DND-41 (cell line): ENCODE results near the gene TMPRSS6.

Source experiments
- ATAC-seq: fragments of 200-7000 bp; cut with Tn5 transposase; 3 replicates; pipeline ENCODE4 v1.9.1; 2021; ENCODE audit warnings: low read depth; ENCODE audit not compliant: insufficient read depth
- DNase-seq: peaks from one replicate; pipeline ENCODE4 v3.0.0-alpha.2; 2020
- H2AFZ ChIP-seq: 2 replicates; pipeline ENCODE4 v1.6.0; 2012; ENCODE audit warnings: low read depth, low read length
- H3K27ac ChIP-seq: 2 replicates; pipeline ENCODE4 v1.5.1; 2012; ENCODE audit warnings: low read length, inconsistent platforms
- H3K27me3 ChIP-seq: fragments of 200-600 bp; sonication (generic); 2 replicates; pipeline ENCODE4 v1.6.0; 2012; ENCODE audit warnings: low read length, mild to moderate bottlenecking, inconsistent platforms; ENCODE audit not compliant: insufficient read depth, poor library complexity
- H3K36me3 ChIP-seq: 2 replicates; pipeline ENCODE4 v1.5.1; 2012; ENCODE audit warnings: low read length, inconsistent platforms; ENCODE audit not compliant: insufficient read depth
- H3K4me1 ChIP-seq: 2 replicates; pipeline ENCODE4 v1.5.1; 2012; ENCODE audit warnings: mild to moderate bottlenecking, low read length; ENCODE audit not compliant: insufficient read depth
- H3K4me2 ChIP-seq: 2 replicates; pipeline ENCODE4 v1.6.0; 2012; ENCODE audit warnings: mild to moderate bottlenecking, moderate library complexity, low read length, inconsistent platforms; ENCODE audit not compliant: insufficient read depth
- H3K4me3 ChIP-seq, 2 experiments: fragments of 200-600 bp in 1 of 2; shearing (Covaris generic) in 1 of 2; 2 replicates each; pipeline ENCODE4 v1.5.1; 2012 to 2016; ENCODE audit warnings: inconsistent platforms in 2 of 2, low read length in 2 of 2, mild to moderate bottlenecking in 2 of 2, low read depth in 1 of 2, moderate library complexity in 1 of 2
- H3K79me2 ChIP-seq: 2 replicates; pipeline ENCODE4 v1.6.0; 2012; ENCODE audit warnings: low read length, inconsistent platforms; ENCODE audit not compliant: insufficient read depth
- H3K9ac ChIP-seq: 2 replicates; pipeline ENCODE4 v1.6.0; 2012; ENCODE audit warnings: low read depth, mild to moderate bottlenecking, inconsistent platforms, low read length, moderate library complexity
- H3K9me3 ChIP-seq: 2 replicates; pipeline ENCODE4 v1.5.1; 2012; ENCODE audit warnings: low read length, moderate library complexity, mild to moderate bottlenecking, inconsistent platforms; ENCODE audit not compliant: insufficient read depth, severe bottlenecking
- H4K20me1 ChIP-seq: 2 replicates; pipeline ENCODE4 v1.6.0; 2012; ENCODE audit warnings: low read length; ENCODE audit not compliant: insufficient read depth
- EZH2 ChIP-seq: IDR thresholded peaks from 3 replicates; pipeline ENCODE4 v1.6.1; 2012; ENCODE audit warnings: borderline replicate concordance, low read depth, mild to moderate bottlenecking, moderate library complexity, low read length, inconsistent platforms; ENCODE audit not compliant: severe bottlenecking
- TF ChIP-seq, protein P1 (sequence below): IDR thresholded peaks from 2 replicates; pipeline ENCODE4 v1.5.1; 2012; ENCODE audit warnings: borderline replicate concordance, low read length, moderate library complexity, mild to moderate bottlenecking; ENCODE audit not compliant: poor library complexity, severe bottlenecking; ENCODE audit errors: extremely low read depth

Gene TMPRSS6

GRCh38 chr22:37020192-37020479 lies 89.4 kb downstream of the TMPRSS6 start:
- Histone ChIP-seq H2AFZ (0 out of 2 replicates have a peak overlapping the region, but pooled peaks have one; percentile 33), H3K27me3 (peaks cover 9% of the 10 kb centered on the region), H3K9me3 (no peaks in the 10 kb centered on the region), H3K36me3 (no peaks in the 10 kb centered on the region), H3K79me2 (no peaks in the 10 kb centered on the region), H3K27ac (no peak overlapping the region), H3K4me1 (no peaks in the 10 kb centered on the region), H3K4me2 (no peak overlapping the region), H4K20me1 (no peaks in the 10 kb centered on the region), H3K4me3 (no peak overlapping the region), H3K9ac (no peak overlapping the region)
- DNase-seq (no peak), ATAC-seq (no peak)
- TF ChIP-seq, protein P1, sequence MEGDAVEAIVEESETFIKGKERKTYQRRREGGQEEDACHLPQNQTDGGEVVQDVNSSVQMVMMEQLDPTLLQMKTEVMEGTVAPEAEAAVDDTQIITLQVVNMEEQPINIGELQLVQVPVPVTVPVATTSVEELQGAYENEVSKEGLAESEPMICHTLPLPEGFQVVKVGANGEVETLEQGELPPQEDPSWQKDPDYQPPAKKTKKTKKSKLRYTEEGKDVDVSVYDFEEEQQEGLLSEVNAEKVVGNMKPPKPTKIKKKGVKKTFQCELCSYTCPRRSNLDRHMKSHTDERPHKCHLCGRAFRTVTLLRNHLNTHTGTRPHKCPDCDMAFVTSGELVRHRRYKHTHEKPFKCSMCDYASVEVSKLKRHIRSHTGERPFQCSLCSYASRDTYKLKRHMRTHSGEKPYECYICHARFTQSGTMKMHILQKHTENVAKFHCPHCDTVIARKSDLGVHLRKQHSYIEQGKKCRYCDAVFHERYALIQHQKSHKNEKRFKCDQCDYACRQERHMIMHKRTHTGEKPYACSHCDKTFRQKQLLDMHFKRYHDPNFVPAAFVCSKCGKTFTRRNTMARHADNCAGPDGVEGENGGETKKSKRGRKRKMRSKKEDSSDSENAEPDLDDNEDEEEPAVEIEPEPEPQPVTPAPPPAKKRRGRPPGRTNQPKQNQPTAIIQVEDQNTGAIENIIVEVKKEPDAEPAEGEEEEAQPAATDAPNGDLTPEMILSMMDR: no peak
- TF ChIP-seq EZH2: no peak

DNA sequence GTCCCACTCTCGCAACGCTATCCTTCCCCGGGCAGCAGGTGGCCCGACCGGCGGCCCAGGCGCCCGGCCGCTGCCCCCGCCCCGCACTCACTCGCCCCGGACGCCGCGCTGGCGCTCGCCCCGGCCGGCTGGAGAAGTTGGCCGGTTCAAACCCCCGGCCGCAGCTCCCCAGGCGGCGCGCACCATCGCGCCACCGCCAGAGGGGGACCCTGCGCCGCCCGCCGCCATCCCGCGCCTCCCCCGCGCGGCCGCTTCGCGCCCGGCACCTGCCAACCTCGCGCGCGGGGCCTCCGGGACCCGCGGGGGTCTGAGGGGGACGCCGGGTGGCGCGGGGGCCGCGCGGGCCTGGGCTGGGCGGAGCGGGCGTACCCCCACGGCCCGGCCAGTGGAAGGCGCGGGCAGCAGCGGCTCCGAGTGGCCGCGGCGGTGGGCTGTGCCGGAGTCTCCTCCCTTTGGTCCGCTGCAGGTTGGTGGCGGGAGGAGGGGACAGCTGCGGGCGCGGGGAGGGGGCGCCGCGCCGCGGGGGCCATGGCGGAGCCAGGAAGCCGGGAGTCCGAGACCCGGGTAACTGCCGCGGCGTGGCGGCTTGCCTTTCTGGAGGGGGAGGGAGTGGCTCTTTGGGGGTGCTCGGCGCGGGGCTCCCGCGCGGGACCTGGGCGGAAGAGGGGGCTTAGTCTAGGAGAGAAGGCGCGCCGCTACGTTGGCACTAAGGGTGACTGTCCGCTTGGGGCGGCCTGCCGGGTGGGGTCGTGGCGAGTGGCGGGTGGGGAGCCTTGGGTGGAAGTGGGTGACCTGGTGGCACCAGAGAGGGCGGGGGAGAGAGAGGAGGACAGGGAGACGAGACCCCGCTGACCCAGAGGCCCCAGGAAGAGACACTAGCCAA lies 90.0 kb downstream of the TMPRSS6 start, which contains the start of the genes MPST and TST:
Gene MPST, plus strand, starts transcription at position 434 of the 883 bp plus-strand sequence. Its CDS starts 95 bp downstream, at position 529.
Gene TST, minus strand, starts transcription at position 139 of the 883 bp plus-strand sequence. CDS start 715 bp downstream, outside the sequence.
- Histone ChIP-seq H4K20me1 (0 out of 2 replicates have a peak, but pooled peaks cover 6% of the 10 kb centered on the region), H3K27me3 (peaks cover 9% of the 10 kb centered on the region), H2AFZ (0 out of 2 replicates have a peak within 1 kb of the TSS, but pooled peaks have one; percentile 33), H3K36me3 (no peaks in the 10 kb centered on the region), H3K9ac (no peak within 1 kb of the TSS), H3K4me2 (no peak within 1 kb of the TSS), H3K4me1 (no peaks in the 10 kb centered on the region), H3K79me2 (no peaks in the 10 kb centered on the region), H3K4me3 (no peak within 1 kb of the TSS), H3K27ac (no peak within 1 kb of the TSS), H3K9me3 (no peaks in the 10 kb centered on the region)
- ATAC-seq (no peak), DNase-seq (no peak)
- TF ChIP-seq, protein P1: no peak
- TF ChIP-seq EZH2: no peak

GRCh38 chr22:37018815-37019308 lies 90.7 kb downstream of the TMPRSS6 start:
- TF ChIP-seq EZH2: no peak
- TF ChIP-seq, protein P1: no peak
- Histone ChIP-seq H4K20me1 (0 out of 2 replicates have a peak, but pooled peaks cover 6% of the 10 kb centered on the region), H2AFZ (no peak overlapping the region), H3K36me3 (no peaks in the 10 kb centered on the region), H3K9me3 (no peaks in the 10 kb centered on the region), H3K27ac (no peak overlapping the region), H3K79me2 (no peaks in the 10 kb centered on the region), H3K9ac (no peak overlapping the region), H3K27me3 (peaks cover 9% of the 10 kb centered on the region), H3K4me1 (no peaks in the 10 kb centered on the region), H3K4me3 (no peak overlapping the region), H3K4me2 (no peak overlapping the region)
- ATAC-seq: no peak
- no peak for DNase-seq
